Prostate gland (tissue), 2 donors: ENCODE measurements around the gene GGT5.
"Not testable (repeated sequence)": the region's sequence is repeated elsewhere in the genome, so short reads cannot be mapped to it uniquely, and the experiment has no call there.

Experiments used
- CTCF ChIP-seq, 4 experiments: fragments of 200-600 bp in 2 of 4; fragments of 450-650 bp in 2 of 4; sonication (generic) in 2 of 4; IDR thresholded peaks; 1 replicate in 3 of 4; 2 replicates in 1 of 4; pipeline ENCODE4 v1.5.1; 2016 to 2019; ENCODE audit warnings: antibody characterized with exemption in 4 of 4, mild to moderate bottlenecking in 2 of 4, moderate library complexity in 2 of 4
- POLR2A ChIP-seq: fragments of 450-650 bp; IDR thresholded peaks from one replicate; pipeline ENCODE4 v1.6.1; 2016; ENCODE audit warnings: antibody characterized with exemption, mild to moderate bottlenecking
- POLR2AphosphoS5 ChIP-seq: sonication (generic); formaldehyde crosslinking; IDR thresholded peaks from one replicate; pipeline ENCODE4 v1.6.1; 2017; ENCODE audit warnings: antibody characterized with exemption

- TF ChIP-seq CTCF (IDR thresholded peaks at IDR 0.05); POLR2A: not testable (repeated sequence)
- TF ChIP-seq POLR2AphosphoS5 = peak; percentile 26
Measured at GRCh38 chr22:24292202-24292830, 47.4 kb upstream of the GGT5 start.
